HCT116 (cell line): ENCODE data around the gene CPZ. TPM values are rescaled to one million over a fixed set of nuclear protein-coding genes. Genes with fewer than 3 reads are reported as not detected.

ENCODE experiments used
- ATAC-seq: fragments of 200-7000 bp; cut with Tn5 transposase; 2 replicates; pipeline ENCODE4 v1.9.1; 2020; ENCODE audit warnings: mild to moderate bottlenecking, moderate library complexity
- BruUV-seq: library from RNA; stranded (reverse); fragments of 400-500 nt; replicated peaks from 2 replicates; lab custom pipeline; 2021; lab: Mats Ljungman, UMichigan
- CTCF ChIA-PET: fragments of 300-600 bp; sonication (Branson Sonifier 250); formaldehyde crosslinking; loops from one replicate; lab custom pipeline; 2021; ENCODE audit warnings: antibody characterized with exemption; lab: Charles Lee
- POLR2A ChIA-PET: fragments of 300-600, 350-600 bp; sonication (Branson Sonifier 250); formaldehyde crosslinking; loops from one replicate; lab custom pipeline; 2021; ENCODE audit warnings: antibody characterized with exemption; lab: Charles Lee
- RAD21 ChIA-PET, 2 experiments: fragments of 300-600 bp; sonication (Branson Sonifier 250); formaldehyde crosslinking; loops; one replicate each; lab custom pipeline; 2023; ENCODE audit warnings: low total read pairs in 2 of 2; ENCODE audit not compliant: uncharacterized antibody in 2 of 2, unreplicated experiment in 2 of 2, low non-redundant PET in 1 of 2; lab: Charles Lee
- DNase-seq: peaks from one replicate; pipeline ENCODE4 v3.0.0-alpha.2; 2010; ENCODE audit warnings: low read depth, low spot score
- H2AFZ ChIP-seq: fragments of 200-600 bp; shearing (Covaris generic), sonication (generic); 2 replicates; pipeline ENCODE4 v1.6.1; 2017; ENCODE audit warnings: low read depth, mixed run types, mixed read lengths, antibody characterized with exemption, low read length; ENCODE audit not compliant: poor library complexity, severe bottlenecking
- H3K27ac ChIP-seq: 2 replicates; pipeline ENCODE4 v1.5.1; 2012; ENCODE audit warnings: low read depth, low read length
- H3K27me3 ChIP-seq: fragments of 200-600 bp; sonication (generic); 2 replicates; pipeline ENCODE4 v1.6.1; 2016; ENCODE audit warnings: mixed run types, low read length, mixed read lengths; ENCODE audit not compliant: insufficient read depth
- H3K36me3 ChIP-seq, 2 experiments: fragments of 200-500 bp in 1 of 2; fragments of 200-600 bp in 1 of 2; sonication (Bioruptor generic) in 1 of 2; sonication (generic) in 1 of 2; 2 replicates each; pipeline versions ENCODE4 v1.5.1 to v1.6.1; 2014 to 2016; ENCODE audit warnings: low read length in 2 of 2, inconsistent platforms in 1 of 2, mixed read lengths in 1 of 2, mixed run types in 1 of 2; ENCODE audit not compliant: insufficient read depth in 2 of 2, control insufficient read depth in 1 of 2
- H3K4me1 ChIP-seq, 2 experiments: fragments of 200-600 bp in 1 of 2; sonication (generic) in 1 of 2; 2 replicates each; pipeline versions ENCODE4 v1.5.1 to v1.6.1; 2012 to 2017; ENCODE audit warnings: low read length in 2 of 2, inconsistent platforms in 1 of 2, mild to moderate bottlenecking in 1 of 2, mixed read lengths in 1 of 2, mixed run types in 1 of 2, moderate library complexity in 1 of 2; ENCODE audit not compliant: insufficient read depth in 2 of 2, control insufficient read depth in 1 of 2
- H3K4me2 ChIP-seq: fragments of 200-600 bp; sonication (generic); 2 replicates; pipeline ENCODE4 v1.6.1; 2017; ENCODE audit warnings: mixed run types, low read length, mixed read lengths
- H3K4me3 ChIP-seq, 2 experiments: fragments of 200-600 bp in 1 of 2; sonication (generic) in 1 of 2; replicated peaks in 1 of 2; 2 replicates each; pipeline ENCODE4 v1.5.1; 2011 to 2016; ENCODE audit warnings: low read length in 2 of 2, control low read depth in 1 of 2, low read depth in 1 of 2, mild to moderate bottlenecking in 1 of 2, mixed read lengths in 1 of 2, mixed run types in 1 of 2
- H3K79me2 ChIP-seq: fragments of 200-600 bp; sonication (generic); 2 replicates; pipeline ENCODE4 v1.6.1; 2017; ENCODE audit warnings: mild to moderate bottlenecking, mixed run types, low read length, moderate library complexity, mixed read lengths; ENCODE audit not compliant: insufficient read depth
- H3K9ac ChIP-seq: fragments of 200-600 bp; sonication (generic); 2 replicates; pipeline ENCODE4 v1.6.1; 2016; ENCODE audit warnings: low read length, mixed read lengths
- H3K9me2 ChIP-seq: fragments of 200-600 bp; sonication (generic), shearing (Covaris generic); 2 replicates; pipeline ENCODE4 v1.6.1; 2017; ENCODE audit warnings: mixed run types, mild to moderate bottlenecking, moderate library complexity; ENCODE audit not compliant: insufficient read depth
- H3K9me3 ChIP-seq, 2 experiments: fragments of 200-500 bp in 1 of 2; fragments of 200-600 bp in 1 of 2; sonication (Bioruptor generic) in 1 of 2; sonication (generic) in 1 of 2; 2 replicates each; pipeline ENCODE4 v1.6.1; 2014 to 2017; ENCODE audit warnings: low read length in 2 of 2, mixed read lengths in 2 of 2, inconsistent platforms in 1 of 2, low read depth in 1 of 2, mild to moderate bottlenecking in 1 of 2, mixed run types in 1 of 2, moderate library complexity in 1 of 2; ENCODE audit not compliant: control insufficient read depth in 1 of 2, insufficient read depth in 1 of 2
- H4K20me1 ChIP-seq: fragments of 200-600 bp; sonication (generic), shearing (Covaris generic); 2 replicates; pipeline ENCODE4 v1.6.1; 2017; ENCODE audit warnings: mixed run types, mild to moderate bottlenecking, moderate library complexity; ENCODE audit not compliant: insufficient read depth
- CEBPB ChIP-seq: IDR thresholded peaks from 2 replicates; pipeline ENCODE4 v1.6.1; 2012; ENCODE audit warnings: low read depth
- EGR1 ChIP-seq: IDR thresholded peaks from 2 replicates; pipeline ENCODE4 v1.6.1; 2012; ENCODE audit warnings: low read depth
- ELF1 ChIP-seq: IDR thresholded peaks from 2 replicates; pipeline ENCODE4 v1.6.1; 2012; ENCODE audit warnings: low read depth, borderline replicate concordance
- EZH2phosphoT487 ChIP-seq: fragments of 200-600 bp; IDR thresholded peaks from 2 replicates; pipeline ENCODE4 v1.6.1; 2018; ENCODE audit warnings: antibody characterized with exemption, borderline replicate concordance
- JUND ChIP-seq: IDR thresholded peaks from 2 replicates; pipeline ENCODE4 v1.6.1; 2012
- POLR2AphosphoS5 ChIP-seq: IDR thresholded peaks from 2 replicates; pipeline ENCODE4 v1.6.1; 2011; ENCODE audit warnings: mild to moderate bottlenecking, low read depth, low read length, moderate library complexity
- RAD21 ChIP-seq: IDR thresholded peaks from 2 replicates; pipeline ENCODE4 v1.6.1; 2012; ENCODE audit warnings: low read depth, mild to moderate bottlenecking
- SP1 ChIP-seq: IDR thresholded peaks from 2 replicates; pipeline ENCODE4 v1.6.1; 2012; ENCODE audit warnings: low read depth
- SRF ChIP-seq: IDR thresholded peaks from 2 replicates; pipeline ENCODE4 v1.6.1; 2012; ENCODE audit warnings: low read depth
- YY1 ChIP-seq: IDR thresholded peaks from 2 replicates; pipeline ENCODE4 v1.6.1; 2011; ENCODE audit warnings: low read length, low read depth, moderate library complexity, mild to moderate bottlenecking; ENCODE audit not compliant: insufficient replicate concordance; ENCODE audit errors: extremely low read depth
- ZNF274 ChIP-seq: fragments of 200-500 bp; sonication (Bioruptor generic); IDR thresholded peaks from 2 replicates; pipeline ENCODE4 v1.6.1; 2014; ENCODE audit warnings: mild to moderate bottlenecking, low read depth, low read length, inconsistent platforms
- intact Hi-C: fragments of 100-400 bp; cut with micrococcal nuclease; formaldehyde crosslinking; loops from 2 replicates; pipeline ENCODE4 v1.10.0; 2022
- total RNA-seq: library from RNA; stranded (reverse); gene quantifications from one replicate; pipeline ENCODE4 v1.2.1, GENCODE V29; 2021; ENCODE audit not compliant: unreplicated experiment
- TF ChIP-seq, protein P1 (sequence below), 3 experiments: fragments of 200-600 bp in 1 of 3; sonication (generic) in 1 of 3; IDR thresholded peaks in 2 of 3; conservative IDR thresholded peaks in 1 of 3; 2 replicates each; pipeline ENCODE4 v1.5.1; 2012 to 2017; ENCODE audit warnings: low read depth in 2 of 3, low read length in 2 of 3, antibody characterized with exemption in 1 of 3, borderline replicate concordance in 1 of 3, control low read depth in 1 of 3, mild to moderate bottlenecking in 1 of 3, mixed read lengths in 1 of 3, mixed run types in 1 of 3, moderate library complexity in 1 of 3; ENCODE audit not compliant: insufficient read depth in 1 of 3
- TF ChIP-seq, protein P2 (sequence below): IDR thresholded peaks from 2 replicates; pipeline ENCODE4 v1.6.1; 2012
- TF ChIP-seq, protein P3 (sequence below): IDR thresholded peaks from 2 replicates; pipeline ENCODE4 v1.6.1; 2012; ENCODE audit warnings: low read depth

The CPZ gene
- total RNA-seq, 1 experiment from 2014 or later = not detected

DNA sequence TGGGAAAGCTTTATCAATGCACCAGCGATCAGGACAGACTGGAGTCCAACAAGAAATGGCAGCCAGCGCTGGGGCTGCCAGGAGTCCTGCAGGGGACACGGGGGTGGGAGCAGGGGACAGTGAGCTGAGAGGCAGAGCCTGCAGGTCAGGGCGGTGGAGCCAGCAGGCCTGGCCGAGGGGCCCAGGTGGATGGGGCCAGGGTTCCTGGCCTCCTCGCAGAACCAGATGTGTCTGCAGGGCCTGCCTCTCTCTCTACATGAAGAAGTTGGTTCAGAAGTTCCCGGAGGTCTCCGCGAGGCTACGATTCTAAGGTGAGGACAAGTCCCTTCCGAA, 63.6 kb downstream of the CPZ start:
- Histone ChIP-seq H3K9ac (no peak overlapping the region), H3K79me2 (no peaks in the 10 kb centered on the region), H3K27me3 (no peaks in the 10 kb centered on the region), H4K20me1 (no peaks in the 10 kb centered on the region), H3K27ac (no peak overlapping the region), H3K4me2 (no peak overlapping the region), H3K4me1 (no peaks in the 10 kb centered on the region), H2AFZ (no peak overlapping the region), H3K9me2 (no peaks in the 10 kb centered on the region), H3K36me3 (no peaks in the 10 kb centered on the region), H3K9me3 (no peaks in the 10 kb centered on the region), H3K4me3 (no peak overlapping the region)
- DNase-seq (no peak), ATAC-seq (no peak)
- CTCF ChIA-PET = no interaction called here
- BruUV-seq = no TSS peak
- RAD21 ChIA-PET = no interaction called here
- POLR2A ChIA-PET = no interaction called here
- intact Hi-C loops = no loop called here
- no peak for TF ChIP-seq JUND

DNA sequence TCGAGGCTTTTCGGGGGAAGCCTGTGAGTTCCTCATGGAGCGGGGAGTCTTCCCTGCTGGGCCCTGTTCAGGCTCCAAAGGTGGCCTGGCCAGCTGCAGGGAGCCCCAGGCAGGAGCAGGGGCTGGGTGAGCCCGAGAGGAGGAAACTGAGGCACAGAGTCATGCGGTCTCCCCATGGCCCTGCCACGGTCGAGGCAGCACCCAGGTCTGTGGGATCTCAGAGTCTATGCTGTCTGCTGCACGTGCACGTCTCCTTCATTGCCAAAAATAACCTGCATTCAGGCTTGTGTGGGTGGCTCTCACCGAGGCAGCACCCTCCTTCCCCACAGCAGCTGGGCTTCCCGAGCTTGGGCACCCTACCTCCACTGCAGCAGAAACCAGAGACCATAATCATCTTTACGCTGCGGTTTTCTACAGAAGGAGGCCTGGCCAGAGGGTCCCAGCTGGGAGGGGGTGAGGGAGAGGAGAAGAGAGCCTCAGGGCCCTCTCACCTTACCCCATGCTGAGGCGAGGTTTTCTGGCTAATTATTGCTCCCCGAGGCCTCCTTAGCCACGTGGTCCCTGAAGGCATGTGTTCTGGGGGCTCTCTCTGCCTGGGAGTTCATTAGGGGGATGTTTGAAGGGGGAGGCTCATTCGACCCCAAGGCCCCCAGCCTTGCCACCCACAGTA, 64.3 kb downstream of the CPZ start:
- no peaks in the 10 kb centered on the region for H3K9me3 ChIP-seq
- DNase-seq (no peak), ATAC-seq (no peak)
- H3K4me2 ChIP-seq = no peak overlapping the region
- no peaks in the 10 kb centered on the region for H3K9me2 ChIP-seq
- no peak overlapping the region for H3K9ac ChIP-seq
- intact Hi-C loops = no loop called here
- no peaks in the 10 kb centered on the region for H3K36me3 ChIP-seq
- H2AFZ ChIP-seq = no peak overlapping the region
- TF ChIP-seq SP1 (no peak), EZH2phosphoT487 (no peak), CEBPB (no peak), EGR1 (no peak), YY1 (no peak), ELF1 (no peak), SRF (no peak), ZNF274 (no peak), POLR2AphosphoS5 (no peak), RAD21 (no peak)
- TF ChIP-seq, protein P1, sequence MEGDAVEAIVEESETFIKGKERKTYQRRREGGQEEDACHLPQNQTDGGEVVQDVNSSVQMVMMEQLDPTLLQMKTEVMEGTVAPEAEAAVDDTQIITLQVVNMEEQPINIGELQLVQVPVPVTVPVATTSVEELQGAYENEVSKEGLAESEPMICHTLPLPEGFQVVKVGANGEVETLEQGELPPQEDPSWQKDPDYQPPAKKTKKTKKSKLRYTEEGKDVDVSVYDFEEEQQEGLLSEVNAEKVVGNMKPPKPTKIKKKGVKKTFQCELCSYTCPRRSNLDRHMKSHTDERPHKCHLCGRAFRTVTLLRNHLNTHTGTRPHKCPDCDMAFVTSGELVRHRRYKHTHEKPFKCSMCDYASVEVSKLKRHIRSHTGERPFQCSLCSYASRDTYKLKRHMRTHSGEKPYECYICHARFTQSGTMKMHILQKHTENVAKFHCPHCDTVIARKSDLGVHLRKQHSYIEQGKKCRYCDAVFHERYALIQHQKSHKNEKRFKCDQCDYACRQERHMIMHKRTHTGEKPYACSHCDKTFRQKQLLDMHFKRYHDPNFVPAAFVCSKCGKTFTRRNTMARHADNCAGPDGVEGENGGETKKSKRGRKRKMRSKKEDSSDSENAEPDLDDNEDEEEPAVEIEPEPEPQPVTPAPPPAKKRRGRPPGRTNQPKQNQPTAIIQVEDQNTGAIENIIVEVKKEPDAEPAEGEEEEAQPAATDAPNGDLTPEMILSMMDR (IDR thresholded peaks at IDR 0.05 in 2 of 3, conservative IDR thresholded peaks at IDR 0.05 in 1 of 3; ENCODE audit: borderline replicate concordance in 1 of 3, insufficient read depth in 1 of 3, low read depth in 2 of 3, low read length in 2 of 3) = no peak
- TF ChIP-seq, protein P2, sequence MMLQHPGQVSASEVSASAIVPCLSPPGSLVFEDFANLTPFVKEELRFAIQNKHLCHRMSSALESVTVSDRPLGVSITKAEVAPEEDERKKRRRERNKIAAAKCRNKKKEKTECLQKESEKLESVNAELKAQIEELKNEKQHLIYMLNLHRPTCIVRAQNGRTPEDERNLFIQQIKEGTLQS = no peak
- TF ChIP-seq, protein P3, sequence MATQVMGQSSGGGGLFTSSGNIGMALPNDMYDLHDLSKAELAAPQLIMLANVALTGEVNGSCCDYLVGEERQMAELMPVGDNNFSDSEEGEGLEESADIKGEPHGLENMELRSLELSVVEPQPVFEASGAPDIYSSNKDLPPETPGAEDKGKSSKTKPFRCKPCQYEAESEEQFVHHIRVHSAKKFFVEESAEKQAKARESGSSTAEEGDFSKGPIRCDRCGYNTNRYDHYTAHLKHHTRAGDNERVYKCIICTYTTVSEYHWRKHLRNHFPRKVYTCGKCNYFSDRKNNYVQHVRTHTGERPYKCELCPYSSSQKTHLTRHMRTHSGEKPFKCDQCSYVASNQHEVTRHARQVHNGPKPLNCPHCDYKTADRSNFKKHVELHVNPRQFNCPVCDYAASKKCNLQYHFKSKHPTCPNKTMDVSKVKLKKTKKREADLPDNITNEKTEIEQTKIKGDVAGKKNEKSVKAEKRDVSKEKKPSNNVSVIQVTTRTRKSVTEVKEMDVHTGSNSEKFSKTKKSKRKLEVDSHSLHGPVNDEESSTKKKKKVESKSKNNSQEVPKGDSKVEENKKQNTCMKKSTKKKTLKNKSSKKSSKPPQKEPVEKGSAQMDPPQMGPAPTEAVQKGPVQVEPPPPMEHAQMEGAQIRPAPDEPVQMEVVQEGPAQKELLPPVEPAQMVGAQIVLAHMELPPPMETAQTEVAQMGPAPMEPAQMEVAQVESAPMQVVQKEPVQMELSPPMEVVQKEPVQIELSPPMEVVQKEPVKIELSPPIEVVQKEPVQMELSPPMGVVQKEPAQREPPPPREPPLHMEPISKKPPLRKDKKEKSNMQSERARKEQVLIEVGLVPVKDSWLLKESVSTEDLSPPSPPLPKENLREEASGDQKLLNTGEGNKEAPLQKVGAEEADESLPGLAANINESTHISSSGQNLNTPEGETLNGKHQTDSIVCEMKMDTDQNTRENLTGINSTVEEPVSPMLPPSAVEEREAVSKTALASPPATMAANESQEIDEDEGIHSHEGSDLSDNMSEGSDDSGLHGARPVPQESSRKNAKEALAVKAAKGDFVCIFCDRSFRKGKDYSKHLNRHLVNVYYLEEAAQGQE = no peak
- BruUV-seq = no TSS peak
- POLR2A ChIA-PET = no interaction called here
- no peak overlapping the region for H3K27ac ChIP-seq
- no peaks in the 10 kb centered on the region for H3K4me1 ChIP-seq
- H3K79me2 ChIP-seq = no peaks in the 10 kb centered on the region
- CTCF ChIA-PET = no interaction called here
- H3K4me3 ChIP-seq = no peak overlapping the region
- no peaks in the 10 kb centered on the region for H4K20me1 ChIP-seq
- H3K27me3 ChIP-seq = no peaks in the 10 kb centered on the region
- RAD21 ChIA-PET = no interaction called here
